Measurements from ENCODE around the gene UBE2D3. TPM values are rescaled to one million over a fixed set of nuclear protein-coding genes. Genes with fewer than 3 reads are reported as not detected.

The UBE2D3 gene
- total RNA-seq, 1 donor from 2014 or later, result 327 TPM

- POLR2A ChIA-PET, result interaction anchor here (0.6 to 4.0 kb wide), 4 partner anchors 8 to 33 kb away, joined by 3 to 14 read pairs (median 5); partner anchors contain the start of genes CISD2 and UBE2D3
- ATAC-seq (ENCODE audit: low read depth) (no peak), DNase-seq (no peak)
- no peak for TF ChIP-seq CTCF (IDR thresholded peaks at IDR 0.05)
- H3K9me3 Mint-ChIP-seq, result peaks cover 17% of the 10 kb centered on the region
- no peak overlapping the region for H3K4me3 Mint-ChIP-seq
- no peaks in the 10 kb centered on the region for H3K27me3 Mint-ChIP-seq
- H3K36me3 Mint-ChIP-seq (ENCODE audit: low read depth), result peaks cover 14% of the 10 kb centered on the region
- peaks cover 17% of the 10 kb centered on the region for H3K4me1 Mint-ChIP-seq
- intact Hi-C loops (cut with micrococcal nuclease), result loop anchor here (10.0 kb wide), 1 partner anchor 516 kb away; the partner anchor contains the start of gene SLC39A8
- CTCF ChIA-PET, result interaction anchor here (0.6 kb wide), 1 partner anchor 22 kb away, joined by 3 read pairs; no protein-coding TSS in a partner anchor
- no peak overlapping the region for H3K27ac Mint-ChIP-seq
Measured at GRCh38 chr4:102860611-102861324, 33.4 kb upstream of the UBE2D3 start.

- Mint-ChIP-seq H3K4me3 (no peak overlapping the region), H3K9me3 (peaks cover 17% of the 10 kb centered on the region), H3K4me1 (peaks cover 13% of the 10 kb centered on the region), H3K27ac (no peak overlapping the region), H3K27me3 (no peaks in the 10 kb centered on the region), H3K36me3 (ENCODE audit: low read depth) (peaks cover 14% of the 10 kb centered on the region)
- DNase-seq (no peak), ATAC-seq (ENCODE audit: low read depth) (no peak)
- intact Hi-C loops (cut with micrococcal nuclease), result no loop called here
- POLR2A ChIA-PET, result interaction anchor here (1.0 to 4.0 kb wide), 3 partner anchors 9 to 31 kb away, joined by 9 to 14 read pairs (median 10); partner anchors contain the start of genes CISD2 and UBE2D3
- TF ChIP-seq CTCF (IDR thresholded peaks at IDR 0.05), result no peak
- CTCF ChIA-PET, result interaction anchor here (0.6 kb wide), 1 partner anchor 9 kb away, joined by 3 read pairs; the partner anchor contains the start of gene CISD2
Measured at GRCh38 chr4:102858828-102859464, 31.6 kb upstream of the UBE2D3 start.

- H3K9me3 Mint-ChIP-seq, result no peaks in the 10 kb centered on the region
- ChIA-PET CTCF (no interaction called here), POLR2A (no interaction called here)
Measured at GRCh38 chr4:102850370-102850769, 23.0 kb upstream of the UBE2D3 start.

GRCh38 chr4:102849579-102850104 is 22.3 kb upstream of the UBE2D3 start:
- no peaks in the 10 kb centered on the region for H3K36me3 Mint-ChIP-seq (ENCODE audit: low read depth)
- TF ChIP-seq CTCF (IDR thresholded peaks at IDR 0.05), result no peak
- H3K27ac Mint-ChIP-seq, result no peak overlapping the region
- no peak overlapping the region for H3K4me3 Mint-ChIP-seq
- ChIA-PET CTCF (no interaction called here), POLR2A (no interaction called here)
- no peaks in the 10 kb centered on the region for H3K4me1 Mint-ChIP-seq
- H3K9me3 Mint-ChIP-seq, result no peaks in the 10 kb centered on the region
- no peak for DNase-seq
- H3K27me3 Mint-ChIP-seq, result no peaks in the 10 kb centered on the region
- intact Hi-C loops (cut with micrococcal nuclease), result no loop called here
- no peak for ATAC-seq (ENCODE audit: low read depth)

More at GRCh38 chr4:102850370-102850769, 23.0 kb upstream of the UBE2D3 start:
- H3K4me1 Mint-ChIP-seq, result no peaks in the 10 kb centered on the region
- intact Hi-C loops (cut with micrococcal nuclease), result no loop called here
- no peak for TF ChIP-seq CTCF (IDR thresholded peaks at IDR 0.05)
- no peak for DNase-seq
- H3K27ac Mint-ChIP-seq, result no peak overlapping the region
- no peaks in the 10 kb centered on the region for H3K27me3 Mint-ChIP-seq
- no peak for ATAC-seq (ENCODE audit: low read depth)
- H3K36me3 Mint-ChIP-seq (ENCODE audit: low read depth), result no peaks in the 10 kb centered on the region
- H3K4me3 Mint-ChIP-seq, result no peak overlapping the region

GRCh38 chr4:102847687-102848086 is 20.3 kb upstream of the UBE2D3 start:
- POLR2A ChIA-PET, result interaction anchor here (1.3 kb wide), 1 partner anchor 20 kb away, joined by 3 read pairs; the partner anchor contains the start of gene UBE2D3
- Mint-ChIP-seq H3K27ac (no peak overlapping the region), H3K36me3 (ENCODE audit: low read depth) (peaks cover 2% of the 10 kb centered on the region), H3K4me3 (no peak overlapping the region), H3K27me3 (no peaks in the 10 kb centered on the region), H3K9me3 (no peaks in the 10 kb centered on the region), H3K4me1 (no peaks in the 10 kb centered on the region)
- DNase-seq, result no peak
- TF ChIP-seq CTCF (IDR thresholded peaks at IDR 0.05), result no peak
- no peak for ATAC-seq (ENCODE audit: low read depth)
- intact Hi-C loops (cut with micrococcal nuclease), result no loop called here
- CTCF ChIA-PET, result no interaction called here
